HepG2 (cell line): ENCODE data around the gene FNIP2. TPM values are rescaled to one million over a fixed set of nuclear protein-coding genes. Genes with fewer than 3 reads are reported as not detected.

Experiments
- EZH2 ChIP-seq: conservative IDR thresholded peaks from 2 replicates; pipeline ENCODE4 v1.6.1; 2012; ENCODE audit warnings: mild to moderate bottlenecking, low read depth, low read length, moderate library complexity
- NFIB ChIP-seq: sonication (generic); formaldehyde crosslinking; IDR thresholded peaks from 2 replicates; pipeline ENCODE4 v1.9.0; 2021; ENCODE audit warnings: missing genetic modification reagents, mild to moderate bottlenecking, borderline replicate concordance
- SMAD1 ChIP-seq: sonication (generic); formaldehyde crosslinking; IDR thresholded peaks from 2 replicates; pipeline ENCODE4 v1.4.0; 2020; ENCODE audit warnings: missing genetic modification reagents, low read depth, mild to moderate bottlenecking, borderline replicate concordance
- polyA plus RNA-seq, 8 experiments: library from polyadenylated mRNA; depleted of rRNA in 3 of 8; stranded (reverse) in 7 of 8; unstranded in 1 of 8; fragments of >200 nt; fragmentation: Illumina TruSeq in 4 of 8; extraction: Trizol in 4 of 8; gene quantifications; 2 replicates each; pipeline versions ENCODE4 v1.2.1 to v1.2.3, GENCODE V29; 2011 to 2016; ENCODE audit warnings: low read depth in 4 of 8, missing spikeins in 1 of 8, mixed read lengths in 1 of 8; ENCODE audit not compliant: insufficient read depth in 1 of 8
- total RNA-seq, 5 experiments: library from RNA; depleted of rRNA; stranded (reverse); fragments of >200 nt; fragmentation: Illumina TruSeq; extraction: Trizol; gene quantifications; 2 replicates each; pipeline ENCODE4 v1.2.3, GENCODE V29; 2016; ENCODE audit warnings: low read depth in 1 of 5
- TF ChIP-seq, protein P1 (sequence below): sonication (generic); formaldehyde crosslinking; IDR thresholded peaks from 2 replicates; pipeline ENCODE4 v1.8.0; 2022; ENCODE audit warnings: low read depth, missing genetic modification reagents
- TF ChIP-seq, protein P2 (sequence below): fragments of 450-650 bp; IDR thresholded peaks from 2 replicates; pipeline ENCODE4 v1.6.1; 2016
- TF ChIP-seq, protein P3 (sequence below): sonication (generic); formaldehyde crosslinking; IDR thresholded peaks from 2 replicates; pipeline ENCODE4 v1.8.1; 2023; ENCODE audit warnings: missing genetic modification reagents, inconsistent platforms, borderline replicate concordance
- TF ChIP-seq, protein P4 (sequence below): sonication (generic); formaldehyde crosslinking; IDR thresholded peaks from 2 replicates; pipeline ENCODE4 v1.4.0; 2020; ENCODE audit warnings: missing genetic modification reagents, borderline replicate concordance

The FNIP2 gene
- total and polyA plus RNA-seq, 2 of the 13 experiments (the other 11 are each of a cell fraction or from before 2014, with no cell fraction given), result 15.5 to 21.0 TPM

DNA sequence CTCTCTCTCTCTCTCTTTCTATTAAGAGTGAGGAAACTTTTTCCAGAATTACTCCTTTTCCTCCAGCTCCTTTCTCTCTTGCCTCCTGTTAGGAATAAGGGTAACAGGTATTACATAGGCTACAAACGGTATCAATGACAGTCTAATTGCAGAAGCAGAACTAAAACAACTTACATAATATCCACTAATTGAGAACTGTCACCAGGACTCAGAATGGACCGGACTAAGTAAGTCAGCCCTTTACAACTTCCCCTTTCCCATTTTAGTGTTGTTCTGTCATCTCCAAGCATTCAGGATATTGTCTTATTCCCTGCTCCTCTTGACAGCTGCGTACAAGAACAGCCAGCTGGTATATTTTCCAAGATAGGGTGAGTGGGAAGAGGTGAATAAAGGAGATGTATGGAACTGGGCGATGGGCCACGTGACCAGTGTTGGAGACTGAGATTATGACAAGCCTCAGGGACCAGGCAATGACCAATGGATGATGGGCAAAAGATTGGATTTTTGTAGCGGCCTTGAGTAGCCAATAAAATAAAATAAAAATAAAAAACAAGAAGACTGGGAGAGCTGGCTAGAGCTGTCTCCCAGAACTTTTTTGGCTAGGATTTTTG lies 2.3 kb upstream of the FNIP2 start (continued):
- TF ChIP-seq, protein P1, sequence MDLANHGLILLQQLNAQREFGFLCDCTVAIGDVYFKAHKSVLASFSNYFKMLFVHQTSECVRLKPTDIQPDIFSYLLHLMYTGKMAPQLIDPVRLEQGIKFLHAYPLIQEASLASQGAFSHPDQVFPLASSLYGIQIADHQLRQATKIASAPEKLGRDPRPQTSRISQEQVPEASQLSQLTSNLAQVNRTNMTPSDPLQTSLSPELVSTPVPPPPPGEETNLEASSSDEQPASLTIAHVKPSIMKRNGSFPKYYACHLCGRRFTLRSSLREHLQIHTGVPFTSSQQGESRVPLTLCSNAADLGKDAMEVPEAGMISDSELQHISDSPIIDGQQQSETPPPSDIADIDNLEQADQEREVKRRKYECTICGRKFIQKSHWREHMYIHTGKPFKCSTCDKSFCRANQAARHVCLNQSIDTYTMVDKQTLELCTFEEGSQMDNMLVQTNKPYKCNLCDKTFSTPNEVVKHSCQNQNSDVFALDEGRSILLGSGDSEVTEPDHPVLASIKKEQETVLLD (CRISPR knock-in tag), result no peak
- TF ChIP-seq SMAD1 (CRISPR knock-in tag) (no peak), NFIB (CRISPR knock-in tag) (no peak), EZH2 (no peak)
- TF ChIP-seq, protein P2, sequence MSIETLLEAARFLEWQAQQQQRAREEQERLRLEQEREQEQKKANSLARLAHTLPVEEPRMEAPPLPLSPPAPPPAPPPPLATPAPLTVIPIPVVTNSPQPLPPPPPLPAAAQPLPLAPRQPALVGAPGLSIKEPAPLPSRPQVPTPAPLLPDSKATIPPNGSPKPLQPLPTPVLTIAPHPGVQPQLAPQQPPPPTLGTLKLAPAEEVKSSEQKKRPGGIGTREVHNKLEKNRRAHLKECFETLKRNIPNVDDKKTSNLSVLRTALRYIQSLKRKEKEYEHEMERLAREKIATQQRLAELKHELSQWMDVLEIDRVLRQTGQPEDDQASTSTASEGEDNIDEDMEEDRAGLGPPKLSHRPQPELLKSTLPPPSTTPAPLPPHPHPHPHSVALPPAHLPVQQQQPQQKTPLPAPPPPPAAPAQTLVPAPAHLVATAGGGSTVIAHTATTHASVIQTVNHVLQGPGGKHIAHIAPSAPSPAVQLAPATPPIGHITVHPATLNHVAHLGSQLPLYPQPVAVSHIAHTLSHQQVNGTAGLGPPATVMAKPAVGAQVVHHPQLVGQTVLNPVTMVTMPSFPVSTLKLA, result no peak
- TF ChIP-seq, protein P3, sequence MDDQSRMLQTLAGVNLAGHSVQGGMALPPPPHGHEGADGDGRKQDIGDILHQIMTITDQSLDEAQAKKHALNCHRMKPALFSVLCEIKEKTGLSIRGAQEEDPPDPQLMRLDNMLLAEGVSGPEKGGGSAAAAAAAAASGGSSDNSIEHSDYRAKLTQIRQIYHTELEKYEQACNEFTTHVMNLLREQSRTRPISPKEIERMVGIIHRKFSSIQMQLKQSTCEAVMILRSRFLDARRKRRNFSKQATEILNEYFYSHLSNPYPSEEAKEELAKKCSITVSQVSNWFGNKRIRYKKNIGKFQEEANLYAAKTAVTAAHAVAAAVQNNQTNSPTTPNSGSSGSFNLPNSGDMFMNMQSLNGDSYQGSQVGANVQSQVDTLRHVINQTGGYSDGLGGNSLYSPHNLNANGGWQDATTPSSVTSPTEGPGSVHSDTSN (CRISPR knock-in tag), result no peak
- TF ChIP-seq, protein P4, sequence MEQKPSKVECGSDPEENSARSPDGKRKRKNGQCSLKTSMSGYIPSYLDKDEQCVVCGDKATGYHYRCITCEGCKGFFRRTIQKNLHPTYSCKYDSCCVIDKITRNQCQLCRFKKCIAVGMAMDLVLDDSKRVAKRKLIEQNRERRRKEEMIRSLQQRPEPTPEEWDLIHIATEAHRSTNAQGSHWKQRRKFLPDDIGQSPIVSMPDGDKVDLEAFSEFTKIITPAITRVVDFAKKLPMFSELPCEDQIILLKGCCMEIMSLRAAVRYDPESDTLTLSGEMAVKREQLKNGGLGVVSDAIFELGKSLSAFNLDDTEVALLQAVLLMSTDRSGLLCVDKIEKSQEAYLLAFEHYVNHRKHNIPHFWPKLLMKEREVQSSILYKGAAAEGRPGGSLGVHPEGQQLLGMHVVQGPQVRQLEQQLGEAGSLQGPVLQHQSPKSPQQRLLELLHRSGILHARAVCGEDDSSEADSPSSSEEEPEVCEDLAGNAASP, result no peak
